ENCODE data around the gene SLC6A8.
"Not testable (repeated sequence)": the region's sequence is repeated elsewhere in the genome, so short reads cannot be mapped to it uniquely, and the experiment has no call there.

SLC6A8 gene

DNA sequence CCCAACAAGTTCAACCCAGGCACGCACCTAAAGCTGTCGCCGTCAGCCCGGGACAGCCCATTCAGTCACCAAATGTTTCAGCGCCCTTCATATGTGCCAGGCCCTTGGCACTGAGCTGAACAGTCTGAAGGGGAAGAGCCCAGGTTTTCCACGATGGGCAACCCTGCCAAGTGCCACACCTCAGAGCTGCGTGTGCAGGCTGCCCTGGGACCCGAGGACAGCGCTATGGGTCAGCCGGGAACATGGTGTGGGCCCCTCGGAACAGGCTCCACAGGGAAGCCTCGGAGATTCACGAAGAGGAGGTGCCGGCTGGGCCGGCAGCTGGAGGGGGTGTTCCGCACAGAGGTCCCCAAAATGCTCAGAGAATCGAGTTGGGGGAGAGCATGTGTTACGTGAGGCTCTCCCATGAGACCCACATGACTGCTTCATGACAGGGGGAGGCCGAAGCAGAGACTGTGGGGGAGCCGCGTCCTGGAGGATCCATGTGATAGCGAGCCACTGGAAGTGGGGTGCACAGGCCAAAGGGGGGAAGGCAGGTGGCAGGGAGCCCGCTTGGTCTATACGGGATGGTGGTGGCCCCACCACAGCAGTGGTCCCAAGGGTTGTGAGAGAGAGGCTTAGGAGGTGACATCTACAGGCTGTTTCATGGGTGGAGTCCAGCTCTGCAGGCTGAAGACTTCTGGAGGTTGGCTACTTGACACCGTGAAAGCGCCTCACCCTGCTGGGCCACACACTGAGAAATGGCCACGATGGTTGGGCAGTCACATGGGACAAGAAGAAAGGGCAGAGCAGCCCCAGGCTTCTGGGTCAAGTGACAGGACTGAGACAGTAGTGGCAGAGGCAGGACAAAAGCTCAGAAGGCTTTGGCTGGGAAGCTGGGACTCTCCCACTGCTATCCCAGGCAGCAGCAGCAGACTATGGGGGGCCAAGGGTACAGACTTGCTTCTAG is 22.3 kb downstream of the SLC6A8 start:
- no peak for DNase-seq

DNA sequence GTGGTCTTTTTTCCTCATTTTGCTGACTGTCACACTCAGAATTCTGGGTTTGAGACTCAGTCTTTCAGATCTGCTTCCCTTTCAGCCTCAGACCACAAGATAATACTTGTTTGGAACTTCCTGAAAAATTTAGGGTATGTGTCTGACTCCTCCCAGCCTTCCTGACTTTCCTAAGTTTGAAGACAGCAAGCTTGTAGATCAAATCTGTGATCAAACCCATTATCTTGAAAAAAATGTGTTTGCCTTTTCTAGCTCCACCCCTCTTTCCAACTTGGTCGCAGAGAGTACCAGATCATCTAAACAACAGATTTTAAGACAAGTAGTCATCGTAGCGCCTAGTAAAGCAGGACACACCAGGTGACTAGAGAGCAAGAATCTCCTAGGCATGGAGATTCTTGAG is 26.5 kb downstream of the SLC6A8 start:
- no peak for DNase-seq

DNA sequence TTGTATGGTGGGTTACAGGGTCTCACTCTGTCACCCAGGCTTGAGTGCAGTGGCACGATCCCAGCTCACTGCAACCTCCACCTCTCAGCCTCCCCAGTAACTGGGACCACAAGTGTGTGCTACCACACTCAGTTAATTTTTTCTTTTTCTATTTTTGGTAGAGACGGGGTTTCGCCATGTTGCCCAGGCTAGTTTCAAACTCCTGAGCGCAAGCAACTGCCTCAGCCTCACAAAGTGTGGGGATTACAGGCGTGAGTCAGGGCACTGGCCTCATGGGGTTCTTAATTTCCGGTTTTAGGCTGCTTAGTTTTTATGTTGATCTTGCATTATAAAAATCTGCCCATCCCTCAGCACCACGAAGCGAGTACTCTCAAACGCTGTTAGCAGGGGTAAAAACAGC is 29.7 kb downstream of the SLC6A8 start:
- no peak for DNase-seq

DNA sequence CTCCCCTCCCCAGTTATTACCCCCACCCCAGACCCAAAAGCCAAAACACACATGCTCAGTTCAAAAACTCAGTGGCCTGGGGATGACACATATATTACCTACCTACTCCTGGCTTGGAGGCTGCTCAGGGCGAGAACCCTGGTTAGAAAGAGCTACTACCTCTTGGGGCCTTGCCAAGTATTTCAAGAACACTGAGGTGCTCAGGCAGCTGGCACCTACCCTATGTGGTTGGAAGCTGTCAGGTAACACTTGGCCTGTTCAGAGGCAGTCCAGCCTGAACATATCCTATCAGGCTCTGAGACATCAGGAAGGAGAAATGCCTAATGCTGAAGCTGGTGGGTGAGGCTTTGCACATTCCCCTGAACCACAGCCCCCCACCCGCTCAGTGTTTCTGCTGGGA is 31.5 kb downstream of the SLC6A8 start:
- DNase-seq, result no peak

DNA sequence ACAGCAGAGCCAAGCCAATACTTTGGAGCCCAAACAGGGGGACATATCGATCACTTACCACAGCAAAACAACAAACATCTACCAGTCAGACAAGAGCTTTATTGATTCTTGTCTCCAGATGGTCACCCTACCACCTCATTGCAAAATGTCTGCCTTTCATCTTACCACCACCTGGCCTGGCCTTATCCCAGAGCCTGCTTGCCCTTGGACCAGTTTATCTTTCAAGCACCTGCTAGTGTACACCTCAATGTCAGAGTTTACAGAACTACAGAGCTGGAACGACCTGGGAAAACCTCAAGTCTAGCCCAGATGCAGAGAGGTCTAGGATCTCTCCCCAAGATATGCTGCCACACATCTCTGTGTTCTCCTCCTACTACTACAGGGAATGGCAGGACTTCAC is 32.0 kb downstream of the SLC6A8 start:
- DNase-seq, result no peak

DNA sequence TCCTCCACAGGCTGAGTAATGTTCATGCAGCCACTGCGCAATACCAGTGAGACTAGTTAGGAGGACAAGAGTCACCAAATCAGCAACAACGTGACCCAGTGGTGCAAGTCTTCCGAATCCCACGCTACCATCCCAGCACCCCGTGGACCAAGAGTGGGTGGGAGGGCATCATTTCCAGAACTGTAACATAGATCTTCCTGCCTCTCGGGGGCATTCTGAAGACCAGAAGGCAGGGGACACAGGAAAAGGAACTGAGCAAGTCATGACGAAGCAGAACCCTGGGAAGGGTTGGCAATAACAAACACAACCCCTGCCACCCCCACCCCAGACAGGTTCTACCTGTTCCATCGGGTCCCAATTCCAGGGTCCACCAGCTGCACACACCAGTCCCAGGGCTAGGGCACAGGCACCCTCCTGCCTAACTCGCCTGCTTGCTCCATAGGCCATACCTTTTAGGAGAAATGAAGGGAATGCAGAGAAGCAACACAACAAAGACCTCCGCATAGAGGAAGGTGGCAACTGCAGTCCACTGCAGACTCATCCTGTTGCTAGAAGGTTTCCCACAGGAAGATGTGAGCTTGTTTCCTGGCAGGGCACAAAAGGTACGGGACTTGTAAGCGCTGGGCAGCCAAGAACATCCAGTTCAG is 35.1 kb downstream of the SLC6A8 start:
- no peak for DNase-seq

DNA sequence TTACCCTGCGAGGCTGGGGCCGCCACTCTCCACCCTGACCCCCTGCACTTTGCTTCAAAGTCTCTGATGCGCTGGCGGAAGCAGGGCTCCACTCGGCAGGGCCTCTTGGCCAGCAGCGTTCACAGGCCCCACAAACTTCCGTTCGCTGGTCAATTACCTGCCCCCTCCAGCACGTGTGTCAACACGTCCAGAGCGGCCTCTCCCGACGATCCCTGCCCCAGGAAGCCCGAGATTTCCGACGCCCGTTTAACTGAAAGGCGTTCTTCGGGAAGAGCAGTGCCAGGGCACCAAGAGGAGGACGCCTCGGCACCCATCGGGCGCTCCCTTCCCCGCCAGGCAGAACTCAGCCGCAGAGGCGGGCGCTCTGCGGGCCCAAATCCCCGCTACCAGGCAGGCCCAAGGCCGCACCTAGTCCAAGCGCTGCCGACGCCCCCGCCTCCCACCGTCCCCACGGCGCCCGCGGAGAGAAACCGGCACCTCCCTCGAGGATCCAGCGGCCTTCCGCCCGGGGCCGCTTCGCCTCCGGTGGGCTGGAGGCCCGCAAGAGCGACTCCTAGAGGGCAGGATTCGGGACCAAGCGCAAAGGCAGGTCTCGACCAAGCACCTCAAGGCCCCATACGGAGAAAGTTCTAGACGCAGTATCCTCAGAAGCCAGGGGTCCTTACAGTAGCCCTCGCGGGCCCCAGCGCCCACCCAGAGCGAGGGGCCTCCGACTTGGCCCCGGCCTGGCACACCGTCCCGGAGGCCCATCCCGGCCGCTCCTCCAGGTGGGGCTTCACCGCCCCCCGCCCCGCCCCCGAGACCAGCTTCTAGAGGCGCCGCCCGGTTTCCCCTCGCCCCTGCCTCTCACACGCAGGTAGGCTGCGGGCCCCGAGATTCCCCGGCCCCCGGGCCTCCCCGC is 35.9 kb downstream of the SLC6A8 start:
- DNase-seq, result peak; percentile 42

DNA sequence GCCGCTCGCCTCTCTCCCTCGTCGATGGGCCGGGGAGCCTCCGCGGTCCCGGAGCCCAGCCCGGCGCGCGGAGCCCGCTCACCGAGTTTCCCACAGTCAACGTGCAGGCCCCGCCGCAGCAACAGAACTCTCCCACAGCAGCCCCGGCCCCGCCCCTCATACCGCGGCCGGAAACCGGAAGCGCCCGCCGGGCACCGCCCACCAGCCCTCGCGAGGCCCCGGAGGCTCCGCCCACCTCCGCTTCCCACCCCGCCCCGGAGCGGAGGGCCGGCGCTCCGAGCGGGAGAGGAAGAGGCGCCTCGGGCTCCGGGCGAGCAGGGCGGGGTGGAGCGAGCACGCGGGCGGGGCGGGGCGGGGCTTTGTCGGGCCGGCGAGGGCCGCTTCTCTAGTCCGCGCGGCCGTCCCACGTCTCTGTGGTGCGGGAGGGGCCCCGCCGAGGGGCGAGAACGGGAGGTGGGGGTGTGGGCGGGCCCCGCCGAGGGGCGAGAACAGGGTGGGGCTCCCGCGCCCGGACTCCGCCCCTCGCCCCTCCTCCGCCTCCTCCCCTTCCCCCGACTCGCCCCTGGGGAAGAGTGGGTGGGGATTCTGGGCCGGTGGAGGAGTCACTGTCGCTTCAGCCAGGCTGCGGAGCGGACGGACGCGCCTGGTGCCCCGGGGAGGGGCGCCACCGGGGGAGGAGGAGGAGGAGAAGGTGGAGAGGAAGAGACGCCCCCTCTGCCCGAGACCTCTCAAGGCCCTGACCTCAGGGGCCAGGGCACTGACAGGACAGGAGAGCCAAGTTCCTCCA is 36.7 kb downstream of the SLC6A8 start, which contains the start of the genes ABCD1 and BCAP31:
Gene ABCD1 (plus strand): TSS at position 605 of the 787 bp plus-strand sequence. CDS start 411 bp downstream, outside the sequence.
Gene BCAP31 (minus strand): TSS at position 136 of the 787 bp plus-strand sequence. CDS start 1,143 bp downstream, outside the sequence.
- DNase-seq, result peak; percentile 87

DNA sequence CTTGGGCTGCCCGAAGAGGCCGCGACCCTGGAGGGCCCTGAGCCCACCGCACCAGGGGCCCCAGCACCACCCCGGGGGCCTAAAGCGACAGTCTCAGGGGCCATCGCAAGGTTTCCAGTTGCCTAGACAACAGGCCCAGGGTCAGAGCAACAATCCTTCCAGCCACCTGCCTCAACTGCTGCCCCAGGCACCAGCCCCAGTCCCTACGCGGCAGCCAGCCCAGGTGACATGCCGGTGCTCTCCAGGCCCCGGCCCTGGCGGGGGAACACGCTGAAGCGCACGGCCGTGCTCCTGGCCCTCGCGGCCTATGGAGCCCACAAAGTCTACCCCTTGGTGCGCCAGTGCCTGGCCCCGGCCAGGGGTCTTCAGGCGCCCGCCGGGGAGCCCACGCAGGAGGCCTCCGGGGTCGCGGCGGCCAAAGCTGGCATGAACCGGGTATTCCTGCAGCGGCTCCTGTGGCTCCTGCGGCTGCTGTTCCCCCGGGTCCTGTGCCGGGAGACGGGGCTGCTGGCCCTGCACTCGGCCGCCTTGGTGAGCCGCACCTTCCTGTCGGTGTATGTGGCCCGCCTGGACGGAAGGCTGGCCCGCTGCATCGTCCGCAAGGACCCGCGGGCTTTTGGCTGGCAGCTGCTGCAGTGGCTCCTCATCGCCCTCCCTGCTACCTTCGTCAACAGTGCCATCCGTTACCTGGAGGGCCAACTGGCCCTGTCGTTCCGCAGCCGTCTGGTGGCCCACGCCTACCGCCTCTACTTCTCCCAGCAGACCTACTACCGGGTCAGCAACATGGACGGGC is 37.5 kb downstream of the SLC6A8 start:
- no peak for DNase-seq

DNA sequence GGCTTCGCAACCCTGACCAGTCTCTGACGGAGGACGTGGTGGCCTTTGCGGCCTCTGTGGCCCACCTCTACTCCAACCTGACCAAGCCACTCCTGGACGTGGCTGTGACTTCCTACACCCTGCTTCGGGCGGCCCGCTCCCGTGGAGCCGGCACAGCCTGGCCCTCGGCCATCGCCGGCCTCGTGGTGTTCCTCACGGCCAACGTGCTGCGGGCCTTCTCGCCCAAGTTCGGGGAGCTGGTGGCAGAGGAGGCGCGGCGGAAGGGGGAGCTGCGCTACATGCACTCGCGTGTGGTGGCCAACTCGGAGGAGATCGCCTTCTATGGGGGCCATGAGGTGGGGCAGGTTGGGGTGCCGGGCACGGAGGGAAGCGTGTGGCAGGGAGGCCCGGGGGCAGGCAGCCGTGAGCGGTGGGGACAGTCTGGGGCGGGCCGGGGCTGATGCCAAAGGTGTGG is 38.1 kb downstream of the SLC6A8 start:
- no peak for DNase-seq

DNA sequence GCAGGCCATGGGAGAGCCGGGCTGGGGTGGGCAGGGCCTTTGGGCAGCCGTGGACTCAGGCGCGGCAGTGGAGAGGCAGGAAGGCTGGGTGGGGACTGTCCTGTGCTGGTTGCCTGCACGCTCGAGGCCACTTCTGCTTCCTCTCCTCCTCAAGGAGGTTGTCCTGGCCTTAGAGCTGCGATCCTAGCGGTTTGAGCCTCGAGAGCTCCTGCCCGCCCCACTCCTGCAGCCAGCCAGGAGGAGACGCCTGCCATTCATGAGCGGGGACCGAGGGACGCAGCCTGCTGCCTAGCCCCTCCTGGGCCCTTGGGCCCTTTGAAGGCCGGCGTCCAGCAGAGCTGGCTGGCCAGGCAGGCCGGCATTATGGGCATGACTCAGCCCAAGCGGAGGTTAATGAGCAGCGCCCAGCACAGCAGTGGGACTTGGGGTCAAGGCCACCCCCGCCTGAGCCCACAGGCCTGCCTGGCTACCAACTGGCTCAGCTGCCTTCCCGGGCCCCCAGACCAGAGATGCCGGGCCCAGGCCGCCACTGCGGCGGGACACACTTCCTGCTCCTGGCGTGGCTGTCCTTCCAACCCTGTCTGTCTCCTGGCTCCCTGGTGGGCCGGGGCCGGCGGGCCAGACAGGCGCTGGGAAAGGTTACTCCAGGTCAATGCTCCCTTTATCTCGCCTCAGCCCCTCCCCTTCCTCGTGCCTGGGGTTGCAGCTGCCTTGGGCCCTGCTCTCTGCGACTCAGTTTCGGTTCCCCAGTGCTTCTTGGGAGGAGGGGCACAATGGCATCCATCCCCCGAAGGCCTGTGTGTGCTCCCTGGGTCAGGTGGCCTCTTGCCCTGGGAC is 38.8 kb downstream of the SLC6A8 start:
- DNase-seq, result no peak

DNA sequence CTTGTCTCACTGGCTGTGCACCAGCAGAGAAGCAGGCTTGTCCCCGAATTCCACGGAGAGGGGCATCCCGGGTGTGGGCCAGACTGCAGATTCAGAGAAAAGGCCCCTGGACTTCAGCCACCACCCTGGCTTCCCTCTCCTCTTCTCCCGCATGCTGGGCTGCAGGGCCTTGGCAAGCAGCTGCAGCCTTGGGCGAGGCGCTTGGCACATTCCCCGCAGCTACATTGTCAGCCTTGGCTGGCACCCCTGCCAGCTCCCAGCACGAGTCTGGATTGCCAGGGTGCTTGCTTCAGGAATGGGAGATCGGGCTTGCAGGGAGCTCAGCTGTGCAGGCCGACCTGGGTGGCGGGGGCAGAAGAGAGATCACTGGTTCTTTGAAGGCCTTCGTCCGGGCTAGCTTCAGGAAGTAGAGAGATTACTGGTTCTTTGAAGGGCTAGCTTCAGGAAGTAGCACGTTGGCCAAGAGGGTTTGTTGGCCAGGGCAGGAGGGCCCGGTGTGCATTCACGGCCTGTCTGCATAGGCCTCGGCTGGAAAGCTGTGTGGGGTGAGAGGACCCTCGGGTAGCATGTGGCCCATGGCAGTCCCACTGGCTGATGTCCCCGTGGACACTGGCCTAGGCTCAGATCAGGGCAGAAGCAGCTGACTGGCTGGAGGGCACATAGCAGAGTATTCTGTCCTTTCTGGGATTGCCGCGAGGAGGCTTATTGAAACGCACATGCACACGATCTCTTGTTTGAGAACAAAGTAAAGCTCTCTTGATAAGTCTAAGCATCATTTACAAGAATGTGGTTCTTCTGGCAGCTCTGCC is 39.6 kb downstream of the SLC6A8 start:
- DNase-seq, result no peak

DNA sequence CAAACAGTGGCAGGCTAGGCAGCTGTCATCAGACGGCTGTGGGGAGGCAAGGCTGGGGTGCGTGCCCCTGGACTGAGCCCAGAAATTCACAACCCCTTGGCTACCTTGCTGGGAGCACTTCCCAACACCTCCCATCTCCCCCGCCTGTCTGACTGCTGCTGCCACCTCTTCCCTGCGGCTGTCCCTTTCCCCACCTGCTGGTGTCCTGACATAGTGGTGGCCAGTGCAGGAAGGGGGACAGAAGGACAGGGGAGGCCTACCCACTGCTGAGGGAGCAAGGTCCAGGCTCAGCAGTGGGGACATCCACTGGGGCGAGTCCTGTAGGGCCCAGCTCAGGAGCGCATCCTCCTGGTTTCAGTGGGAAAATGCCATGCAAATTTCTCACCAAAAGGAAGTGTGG is 40.4 kb downstream of the SLC6A8 start:
- DNase-seq, result no peak

DNA sequence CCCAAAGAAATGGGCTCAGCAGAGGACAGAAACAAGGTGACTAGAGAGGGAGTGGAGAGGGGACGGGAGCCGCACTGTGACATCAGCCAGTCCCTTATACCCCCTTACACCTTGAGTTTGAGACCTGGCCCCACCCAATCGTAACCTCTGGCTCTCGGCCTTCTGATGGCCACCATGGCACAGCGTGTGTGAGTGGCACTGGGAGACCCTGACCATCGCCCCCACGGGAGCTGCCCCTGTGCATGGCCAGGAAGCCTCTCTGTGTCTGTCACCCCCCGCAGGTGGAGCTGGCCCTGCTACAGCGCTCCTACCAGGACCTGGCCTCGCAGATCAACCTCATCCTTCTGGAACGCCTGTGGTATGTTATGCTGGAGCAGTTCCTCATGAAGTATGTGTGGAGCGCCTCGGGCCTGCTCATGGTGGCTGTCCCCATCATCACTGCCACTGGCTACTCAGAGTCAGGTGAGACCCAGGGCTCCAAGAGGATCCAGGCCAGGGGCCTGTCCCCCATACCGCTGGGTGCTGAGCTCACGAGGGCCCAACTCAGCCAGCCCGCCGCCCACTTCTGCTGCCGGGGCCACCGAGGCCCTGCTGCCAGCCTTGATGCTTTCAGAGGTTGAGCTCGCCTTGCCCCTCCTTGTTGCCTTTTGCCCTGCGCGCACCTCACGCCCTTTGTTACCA is 41.4 kb downstream of the SLC6A8 start:
- DNase-seq, result no peak

DNA sequence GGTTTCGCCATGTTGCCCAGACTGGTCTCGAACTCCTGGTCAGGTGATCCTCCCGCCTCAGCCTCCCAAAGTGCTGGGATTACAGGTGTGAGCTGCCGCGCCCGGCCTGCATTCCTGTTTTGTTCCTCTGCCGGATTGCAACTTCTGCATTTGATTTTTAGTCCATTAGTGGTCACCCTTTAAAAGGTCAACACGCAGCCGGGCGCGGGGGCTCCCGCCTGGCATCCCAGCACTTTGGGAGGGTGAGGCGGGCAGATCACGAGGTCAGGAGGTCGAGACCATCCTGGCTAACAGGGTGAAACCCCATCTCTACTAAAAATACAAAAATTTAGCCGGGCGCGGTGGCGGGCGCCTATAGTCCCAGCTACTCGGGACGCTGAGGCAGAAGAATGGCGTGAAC is 42.4 kb downstream of the SLC6A8 start:
- not testable (repeated sequence) for DNase-seq

DNA sequence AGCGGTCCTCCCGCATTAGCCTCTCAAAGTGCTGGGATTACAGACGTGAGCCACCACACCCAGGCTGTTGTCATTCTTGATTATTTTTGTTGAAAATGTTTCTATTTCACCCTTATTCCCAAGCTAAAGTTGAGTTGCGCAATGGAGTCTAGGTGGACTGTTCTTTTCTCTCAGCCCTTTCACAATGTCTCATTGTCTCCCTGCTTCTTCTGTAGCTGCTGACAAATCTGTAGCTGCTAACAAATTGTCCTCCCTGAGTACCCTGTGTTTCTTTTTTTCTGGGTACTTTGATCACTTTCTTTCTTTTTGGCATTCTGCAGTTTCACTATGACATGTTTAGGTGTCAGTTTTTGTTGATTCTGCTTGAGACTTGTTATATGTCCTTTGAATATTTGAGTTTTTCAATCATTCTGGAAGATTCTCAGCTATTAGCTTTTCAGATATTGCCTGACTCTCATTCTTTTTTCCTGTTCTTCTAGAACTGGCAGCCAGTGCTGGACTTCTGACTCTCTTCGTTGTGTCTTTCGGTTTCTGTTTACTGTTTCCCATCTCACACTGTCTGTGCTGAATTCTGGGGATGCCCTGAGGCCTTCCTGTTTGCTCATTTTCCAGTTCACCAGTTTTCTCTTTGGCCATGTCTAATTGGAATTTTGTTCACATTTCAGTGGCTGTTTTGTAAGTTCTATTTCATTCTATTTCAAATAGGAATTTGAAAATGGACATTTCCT is 43.6 kb downstream of the SLC6A8 start:
- DNase-seq, result no peak

DNA sequence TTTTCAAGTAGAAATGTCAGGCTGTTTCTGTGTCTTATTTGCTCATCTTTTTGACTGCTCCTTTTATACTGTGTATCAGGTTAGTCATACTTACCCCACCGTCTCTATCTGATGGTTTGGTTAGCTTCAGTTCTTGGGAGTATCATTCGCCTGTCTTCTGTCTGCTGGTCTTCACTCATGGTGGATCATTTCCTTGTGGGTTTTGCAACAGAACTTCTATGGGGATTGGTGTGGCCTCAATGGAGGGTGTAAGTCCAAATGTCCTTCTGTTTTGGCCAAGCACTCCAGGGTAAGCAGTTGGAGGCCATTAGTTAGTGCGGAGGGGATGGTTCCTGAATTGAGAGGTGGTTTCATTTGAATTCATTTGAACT is 44.1 kb downstream of the SLC6A8 start:
- no peak for DNase-seq

DNA sequence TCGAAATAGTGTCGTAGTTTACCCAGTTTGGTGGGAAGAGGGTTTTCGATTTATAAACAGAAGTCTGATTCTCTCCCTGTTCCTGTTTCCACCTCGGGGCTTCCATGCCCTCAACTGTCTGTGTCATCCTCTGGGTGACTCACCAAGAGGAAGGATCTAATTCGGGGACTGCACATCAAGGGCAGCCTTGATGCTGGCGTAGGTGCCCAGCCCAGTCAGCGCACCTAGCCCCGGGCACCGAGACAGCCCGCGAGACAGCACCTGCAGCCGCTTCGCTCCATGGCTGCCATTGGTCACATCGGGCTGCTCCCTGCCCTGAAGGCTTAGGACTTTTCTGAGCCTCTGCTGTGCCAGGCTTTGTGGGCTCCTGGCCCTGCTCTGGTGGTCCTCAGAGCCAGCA is 44.7 kb downstream of the SLC6A8 start:
- no peak for DNase-seq

Measured in stimulated activated CD4-positive, alpha-beta T cell treated with anti-CD3 and anti-CD28 coated beads, Interleukin-1b, Interleukin-23, amount 100 ng/mL, for 48 hours (primary cell).